Epithelial cell of esophagus (primary cell): ENCODE data around the gene TCEAL3.

ENCODE experiments used
- DNase-seq: peaks from one replicate; pipeline ENCODE4 v3.0.0; 2010; ENCODE audit warnings: low read depth
- H3K4me3 ChIP-seq: 2 replicates; pipeline ENCODE4 v1.5.1; 2011; ENCODE audit warnings: mild to moderate bottlenecking, low read length, control low read depth
- CTCF ChIP-seq: IDR thresholded peaks from 2 replicates; pipeline ENCODE4 v1.5.1; 2011; ENCODE audit warnings: low read depth, mild to moderate bottlenecking, low read length, control low read depth, inconsistent platforms; ENCODE audit not compliant: insufficient read depth; ENCODE audit errors: missing control alignments

The TCEAL3 gene

GRCh38 chrX:103608306-103608963 lies 672 bp downstream of the TCEAL3 start:
- DNase-seq, result no peak
- H3K4me3 ChIP-seq, result peak overlapping the region; percentile 56
- TF ChIP-seq CTCF, result no peak

GRCh38 chrX:103610282-103610681 lies 2.5 kb downstream of the TCEAL3 start:
- no peak for TF ChIP-seq CTCF
- H3K4me3 ChIP-seq, result no peak overlapping the region
- DNase-seq, result no peak

- no peak overlapping the region for H3K4me3 ChIP-seq
- no peak for DNase-seq
- no peak for TF ChIP-seq CTCF
Observed at GRCh38 chrX:103613362-103613890, 5.7 kb downstream of the TCEAL3 start.

- DNase-seq, result peak; percentile 48
- no peak for TF ChIP-seq CTCF
- H3K4me3 ChIP-seq, result no peak overlapping the region
Observed at GRCh38 chrX:103614999-103615398, 7.2 kb downstream of the TCEAL3 start.

GRCh38 chrX:103615781-103616371 lies 8.1 kb downstream of the TCEAL3 start:
- no peak overlapping the region for H3K4me3 ChIP-seq
- no peak for TF ChIP-seq CTCF
- DNase-seq, result no peak

GRCh38 chrX:103616676-103617186 lies 9.0 kb downstream of the TCEAL3 start:
- no peak for TF ChIP-seq CTCF
- no peak for DNase-seq
- no peak overlapping the region for H3K4me3 ChIP-seq
